LNCAP (cell line): ENCODE results near the gene MACO1.

Experiments used
- CTCF ChIP-seq: fragments of 450-650 bp; IDR thresholded peaks from 2 replicates; pipeline ENCODE4 v1.5.1; 2017; ENCODE audit warnings: mild to moderate bottlenecking

Gene MACO1

GRCh38 chr1:25543425-25544242, 112.9 kb downstream of the MACO1 start, which contains the start of gene LDLRAP1:
LDLRAP1 (plus strand) TSS chr1:25543606; CDS start chr1:25543699, 93 bp downstream.
- no peak for TF ChIP-seq CTCF

GRCh38 chr1:25544243-25544764, 113.6 kb downstream of the MACO1 start:
- no peak for TF ChIP-seq CTCF

- no peak for TF ChIP-seq CTCF
Measured at GRCh38 chr1:25544819-25545218, 114.1 kb downstream of the MACO1 start.

GRCh38 chr1:25545767-25546166, 115.1 kb downstream of the MACO1 start:
- TF ChIP-seq CTCF, result no peak

- no peak for TF ChIP-seq CTCF
Measured at GRCh38 chr1:25546193-25546592, 115.5 kb downstream of the MACO1 start.

GRCh38 chr1:25548601-25549000, 117.9 kb downstream of the MACO1 start:
- TF ChIP-seq CTCF, result no peak

GRCh38 chr1:25549273-25550154, 118.8 kb downstream of the MACO1 start:
- TF ChIP-seq CTCF, result no peak
